ENCODE data around the gene TFF3. TPM values are rescaled to one million over a fixed set of nuclear protein-coding genes. Genes with fewer than 3 reads are reported as not detected.

TFF3 gene
- total and polyA plus RNA-seq, 10 of the 15 experiments (the other 5 are each of a cell fraction or from before 2014, with no cell fraction given) = not detected

- ATAC-seq = no peak
- BruUV-seq (replicated peaks) = no TSS peak
- in situ Hi-C loops (cut with MboI) (no loop called here), intact Hi-C loops (cut with micrococcal nuclease; ENCODE audit: unreplicated experiment) (no loop called here)
- Histone ChIP-seq H3K4me3 (no peak overlapping the region), H3K27ac (ENCODE audit: control insufficient read depth, insufficient read depth) (no peak overlapping the region), H3K27me3 (replicated peaks in 1 of 2; ENCODE audit: control insufficient read depth in 2 of 2, insufficient read depth in 2 of 2, low read length in 1 of 2) (no peaks in the 10 kb centered on the region), H3K4me2 (ENCODE audit: control insufficient read depth, insufficient read depth) (no peak overlapping the region), H3K9ac (ENCODE audit: control insufficient read depth, insufficient read depth, low read length) (no peak overlapping the region), H3K79me2 (ENCODE audit: control insufficient read depth, insufficient read depth, low read length) (no peaks in the 10 kb centered on the region), H3K36me3 (ENCODE audit: control insufficient read depth in 2 of 2, insufficient read depth in 2 of 2, low read length in 1 of 2) (no peaks in the 10 kb centered on the region), H2AFZ (ENCODE audit: control insufficient read depth, low read depth, low read length) (no peak overlapping the region), H4K20me1 (ENCODE audit: control insufficient read depth, insufficient read depth) (no peaks in the 10 kb centered on the region), H3K4me1 (ENCODE audit: control insufficient read depth, insufficient read depth, low read length) (peaks cover 8% of the 10 kb centered on the region), H3K9me3 (replicated peaks; ENCODE audit: control insufficient read depth, insufficient read depth, low read length) (no peaks in the 10 kb centered on the region)
- no peak for FAIRE-seq
- POLR2A ChIA-PET = no interaction called here
- no peak for DNase-seq (ENCODE audit: low read depth, low spot score)
- TF ChIP-seq SMAD1 (IDR thresholded peaks at IDR 0.05; ENCODE audit: low read depth, partially characterized antibody) = no peak
- SMC1A ChIA-PET (ENCODE audit: uncharacterized antibody, unreplicated experiment) = interaction anchor here (1.1 to 1.3 kb wide), 2 partner anchors 13 to 78 kb away, joined by 3 to 5 read pairs; no protein-coding TSS in a partner anchor
- RAD21 ChIA-PET (ENCODE audit: unreplicated experiment) = no interaction called here
- 45% methylated on average over 6 of the region's 6 CpGs for WGBS (ENCODE audit: insufficient coverage, insufficient replicate concordance, low lambda C conversion rate, missing lambda C conversion rate)
- CTCF ChIA-PET = no interaction called here
Observed at GRCh38 chr21:42343556-42343955, 28.3 kb upstream of the TFF3 start.

DNA sequence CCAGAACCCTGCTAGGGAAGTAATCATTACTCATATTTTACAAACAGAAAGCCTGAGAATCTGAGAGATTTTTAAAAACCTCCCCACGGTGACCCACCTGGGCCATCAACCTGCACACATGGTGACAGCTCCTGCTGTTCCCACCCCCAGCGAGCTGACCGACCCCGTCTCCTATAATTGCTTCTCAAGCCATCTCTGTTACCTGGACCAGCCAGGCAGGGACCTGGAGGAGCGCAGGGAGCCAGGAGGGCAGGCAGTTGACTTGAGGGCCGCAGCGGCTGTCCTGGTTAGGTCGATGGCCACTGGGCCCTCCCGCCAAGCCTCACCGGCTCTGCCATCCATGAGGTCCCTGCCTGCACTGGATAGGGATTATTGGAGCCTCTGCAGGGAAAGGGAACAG is 27.9 kb upstream of the TFF3 start:
- Histone ChIP-seq H3K27me3 (replicated peaks in 1 of 2; ENCODE audit: control insufficient read depth in 2 of 2, insufficient read depth in 2 of 2, low read length in 1 of 2) (no peaks in the 10 kb centered on the region), H3K4me3 (no peak overlapping the region), H3K4me1 (ENCODE audit: control insufficient read depth, insufficient read depth, low read length) (peaks cover 13% of the 10 kb centered on the region), H3K9me3 (replicated peaks; ENCODE audit: control insufficient read depth, insufficient read depth, low read length) (no peaks in the 10 kb centered on the region), H4K20me1 (ENCODE audit: control insufficient read depth, insufficient read depth) (no peaks in the 10 kb centered on the region), H3K9ac (ENCODE audit: control insufficient read depth, insufficient read depth, low read length) (no peak overlapping the region), H3K27ac (ENCODE audit: control insufficient read depth, insufficient read depth) (no peak overlapping the region), H3K79me2 (ENCODE audit: control insufficient read depth, insufficient read depth, low read length) (no peaks in the 10 kb centered on the region), H3K4me2 (ENCODE audit: control insufficient read depth, insufficient read depth) (no peak overlapping the region), H2AFZ (ENCODE audit: control insufficient read depth, low read depth, low read length) (no peak overlapping the region), H3K36me3 (ENCODE audit: control insufficient read depth in 2 of 2, insufficient read depth in 2 of 2, low read length in 1 of 2) (no peaks in the 10 kb centered on the region)
- BruUV-seq (replicated peaks) = no TSS peak
- POLR2A ChIA-PET = no interaction called here
- intact Hi-C loops (cut with micrococcal nuclease; ENCODE audit: unreplicated experiment) (no loop called here), in situ Hi-C loops (cut with MboI) (no loop called here)
- no peak for DNase-seq (ENCODE audit: low read depth, low spot score)
- RAD21 ChIA-PET (ENCODE audit: unreplicated experiment) = no interaction called here
- no peak for ATAC-seq
- SMC1A ChIA-PET (ENCODE audit: uncharacterized antibody, unreplicated experiment) = interaction anchor here (1.1 to 1.3 kb wide), 2 partner anchors 12 to 78 kb away, joined by 3 to 5 read pairs; no protein-coding TSS in a partner anchor
- CTCF ChIA-PET = interaction anchor here (0.8 to 1.0 kb wide), 2 partner anchors 83 to 194 kb away, joined by 3 to 4 read pairs; no protein-coding TSS in a partner anchor
- TF ChIP-seq CBX5 (IDR thresholded peaks at IDR 0.05; ENCODE audit: low read depth) (no peak), SREBF2 (IDR thresholded peaks at IDR 0.05; ENCODE audit: low read length) (no peak), CREM (IDR thresholded peaks at IDR 0.05; ENCODE audit: low read depth) (no peak), BHLHE40 (IDR thresholded peaks at IDR 0.05; ENCODE audit: borderline replicate concordance in 1 of 2, low read depth in 2 of 2, low read length in 1 of 2) (no peak), POLR2AphosphoS2 (IDR thresholded peaks at IDR 0.05; ENCODE audit: low read depth, low read length) (no peak), MEF2A (IDR thresholded peaks at IDR 0.05; ENCODE audit: insufficient read depth, low read depth, low read length) (no peak)
- TF ChIP-seq, protein P1, sequence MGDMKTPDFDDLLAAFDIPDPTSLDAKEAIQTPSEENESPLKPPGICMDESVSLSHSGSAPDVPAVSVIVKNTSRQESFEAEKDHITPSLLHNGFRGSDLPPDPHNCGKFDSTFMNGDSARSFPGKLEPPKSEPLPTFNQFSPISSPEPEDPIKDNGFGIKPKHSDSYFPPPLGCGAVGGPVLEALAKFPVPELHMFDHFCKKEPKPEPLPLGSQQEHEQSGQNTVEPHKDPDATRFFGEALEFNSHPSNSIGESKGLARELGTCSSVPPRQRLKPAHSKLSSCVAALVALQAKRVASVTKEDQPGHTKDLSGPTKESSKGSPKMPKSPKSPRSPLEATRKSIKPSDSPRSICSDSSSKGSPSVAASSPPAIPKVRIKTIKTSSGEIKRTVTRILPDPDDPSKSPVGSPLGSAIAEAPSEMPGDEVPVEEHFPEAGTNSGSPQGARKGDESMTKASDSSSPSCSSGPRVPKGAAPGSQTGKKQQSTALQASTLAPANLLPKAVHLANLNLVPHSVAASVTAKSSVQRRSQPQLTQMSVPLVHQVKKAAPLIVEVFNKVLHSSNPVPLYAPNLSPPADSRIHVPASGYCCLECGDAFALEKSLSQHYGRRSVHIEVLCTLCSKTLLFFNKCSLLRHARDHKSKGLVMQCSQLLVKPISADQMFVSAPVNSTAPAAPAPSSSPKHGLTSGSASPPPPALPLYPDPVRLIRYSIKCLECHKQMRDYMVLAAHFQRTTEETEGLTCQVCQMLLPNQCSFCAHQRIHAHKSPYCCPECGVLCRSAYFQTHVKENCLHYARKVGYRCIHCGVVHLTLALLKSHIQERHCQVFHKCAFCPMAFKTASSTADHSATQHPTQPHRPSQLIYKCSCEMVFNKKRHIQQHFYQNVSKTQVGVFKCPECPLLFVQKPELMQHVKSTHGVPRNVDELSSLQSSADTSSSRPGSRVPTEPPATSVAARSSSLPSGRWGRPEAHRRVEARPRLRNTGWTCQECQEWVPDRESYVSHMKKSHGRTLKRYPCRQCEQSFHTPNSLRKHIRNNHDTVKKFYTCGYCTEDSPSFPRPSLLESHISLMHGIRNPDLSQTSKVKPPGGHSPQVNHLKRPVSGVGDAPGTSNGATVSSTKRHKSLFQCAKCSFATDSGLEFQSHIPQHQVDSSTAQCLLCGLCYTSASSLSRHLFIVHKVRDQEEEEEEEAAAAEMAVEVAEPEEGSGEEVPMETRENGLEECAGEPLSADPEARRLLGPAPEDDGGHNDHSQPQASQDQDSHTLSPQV (IDR thresholded peaks at IDR 0.05) = no peak
- TF ChIP-seq, protein P2, sequence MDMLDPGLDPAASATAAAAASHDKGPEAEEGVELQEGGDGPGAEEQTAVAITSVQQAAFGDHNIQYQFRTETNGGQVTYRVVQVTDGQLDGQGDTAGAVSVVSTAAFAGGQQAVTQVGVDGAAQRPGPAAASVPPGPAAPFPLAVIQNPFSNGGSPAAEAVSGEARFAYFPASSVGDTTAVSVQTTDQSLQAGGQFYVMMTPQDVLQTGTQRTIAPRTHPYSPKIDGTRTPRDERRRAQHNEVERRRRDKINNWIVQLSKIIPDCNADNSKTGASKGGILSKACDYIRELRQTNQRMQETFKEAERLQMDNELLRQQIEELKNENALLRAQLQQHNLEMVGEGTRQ (IDR thresholded peaks at IDR 0.05; ENCODE audit: borderline replicate concordance, low read depth, low read length) = no peak
- FAIRE-seq = no peak
- 46% methylated on average over 10 of the region's 10 CpGs for WGBS (ENCODE audit: insufficient coverage, insufficient replicate concordance, low lambda C conversion rate, missing lambda C conversion rate)

Measured in GM12878 (cell line).